Effector memory CD8-positive, alpha-beta T cell (primary cell): Measurements from ENCODE around the gene ADCY7.

Experiments
- ATAC-seq: fragments of 150-1000 bp; cut with Tn5 transposase; replicated peaks from 2 replicates; pipeline ENCODE4 v1.10.0; 2021; ENCODE audit warnings: mild to moderate bottlenecking, moderate library complexity
- DNase-seq, 3 experiments: peaks; one replicate each; pipeline ENCODE4 v3.0.0; 2021
- H3K27ac Mint-ChIP-seq, 2 donors: one replicate each; pipeline ENCODE4 v1.8.0; 2022; ENCODE audit warnings: mild to moderate bottlenecking in 2 of 2, mixed read lengths in 2 of 2, moderate library complexity in 2 of 2
- H3K27me3 Mint-ChIP-seq, 2 donors: one replicate each; pipeline ENCODE4 v1.8.0; 2022; ENCODE audit warnings: mixed read lengths in 2 of 2
- H3K36me3 Mint-ChIP-seq: one replicate; pipeline ENCODE4 v1.8.0; 2022; ENCODE audit warnings: mild to moderate bottlenecking, moderate library complexity, mixed read lengths; ENCODE audit not compliant: insufficient read depth
- H3K4me1 Mint-ChIP-seq, 2 donors: one replicate each; pipeline ENCODE4 v1.8.0; 2022; ENCODE audit warnings: low read depth in 2 of 2, mixed read lengths in 2 of 2
- H3K4me3 Mint-ChIP-seq, 2 donors: one replicate each; pipeline ENCODE4 v1.8.0; 2022; ENCODE audit warnings: mild to moderate bottlenecking in 2 of 2, mixed read lengths in 2 of 2, moderate library complexity in 2 of 2
- H3K9me3 Mint-ChIP-seq, 2 donors: one replicate each; pipeline ENCODE4 v1.8.0; 2022; ENCODE audit warnings: mixed read lengths in 2 of 2

ADCY7 gene

DNA sequence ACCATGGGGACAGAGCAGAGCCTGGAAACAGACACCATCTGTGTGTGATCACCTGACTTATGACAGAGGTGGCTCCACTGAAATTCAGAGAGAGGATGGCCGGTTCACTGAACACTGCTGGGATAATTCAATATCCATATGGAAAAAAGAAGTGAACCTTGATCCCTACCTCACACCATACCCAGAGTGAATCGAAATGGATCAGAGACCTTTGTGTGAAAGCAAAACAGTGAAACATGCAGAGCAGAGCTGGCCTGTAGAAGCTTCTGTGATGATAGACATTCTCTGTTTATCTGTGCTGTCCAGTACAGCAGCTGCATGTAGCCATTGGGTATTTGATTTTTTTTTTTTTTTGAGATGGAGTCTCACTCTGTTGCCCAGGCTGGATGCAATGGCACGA is 20.3 kb downstream of the ADCY7 start:
- no peaks in the 10 kb centered on the region for H3K9me3 Mint-ChIP-seq
- peak overlapping the region; percentile 51 to 78 for H3K27ac Mint-ChIP-seq
- no peaks in the 10 kb centered on the region for H3K27me3 Mint-ChIP-seq
- ATAC-seq (no peak), DNase-seq (no peak)
- H3K4me1 Mint-ChIP-seq: peaks cover 62 to 71% of the 10 kb centered on the region in 2 donors
- no peak overlapping the region for H3K4me3 Mint-ChIP-seq
- H3K36me3 Mint-ChIP-seq: peaks cover 55% of the 10 kb centered on the region

DNA sequence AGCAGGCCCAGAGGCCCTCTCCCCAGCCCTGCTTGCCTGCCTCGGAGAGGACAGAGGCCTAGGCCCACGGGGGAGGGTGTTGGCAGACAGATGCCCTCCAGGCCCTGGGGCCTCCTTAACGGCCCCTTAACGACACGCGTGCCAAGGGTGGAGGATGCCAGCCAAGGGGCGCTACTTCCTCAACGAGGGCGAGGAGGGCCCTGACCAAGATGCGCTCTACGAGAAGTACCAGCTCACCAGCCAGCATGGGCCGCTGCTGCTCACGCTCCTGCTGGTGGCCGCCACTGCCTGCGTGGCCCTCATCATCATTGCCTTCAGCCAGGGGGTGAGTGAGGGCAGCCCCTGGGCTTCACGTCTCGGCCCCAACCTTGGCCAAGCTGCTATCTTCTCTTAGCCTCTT is 21.7 kb downstream of the ADCY7 start:
- H3K4me3 Mint-ChIP-seq: no peak overlapping the region
- no peaks in the 10 kb centered on the region for H3K27me3 Mint-ChIP-seq
- DNase-seq (no peak), ATAC-seq (no peak)
- H3K4me1 Mint-ChIP-seq: peaks cover 48 to 68% of the 10 kb centered on the region in 2 donors
- H3K27ac Mint-ChIP-seq: peak overlapping the region in 1 of 2 donors; percentile 83
- H3K36me3 Mint-ChIP-seq: peaks cover 56% of the 10 kb centered on the region
- H3K9me3 Mint-ChIP-seq: no peaks in the 10 kb centered on the region

DNA sequence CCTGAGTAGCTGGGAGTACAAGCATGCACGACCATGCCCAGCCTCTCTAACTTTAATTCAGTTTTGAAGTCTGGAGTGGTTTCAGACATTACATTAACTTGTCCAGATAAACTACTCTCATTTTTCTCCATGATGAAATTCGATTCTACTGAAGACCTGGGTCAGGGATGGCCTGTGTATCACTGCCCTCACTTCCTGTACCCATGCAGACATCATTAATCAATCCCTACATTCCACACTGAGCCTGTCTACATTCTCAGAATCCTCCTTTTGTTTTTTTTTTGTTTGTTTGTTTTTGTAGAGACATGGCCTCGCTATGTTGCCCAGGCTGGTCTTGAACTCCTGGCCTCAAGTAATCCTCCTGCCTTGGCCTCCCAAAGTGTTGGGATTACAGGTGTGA is 22.6 kb downstream of the ADCY7 start:
- H3K4me3 Mint-ChIP-seq: no peak overlapping the region
- DNase-seq: no peak
- peaks cover 41 to 59% of the 10 kb centered on the region in 2 donors for H3K4me1 Mint-ChIP-seq
- peak overlapping the region; percentile 83 to 87 for H3K27ac Mint-ChIP-seq
- H3K27me3 Mint-ChIP-seq: no peaks in the 10 kb centered on the region
- ATAC-seq: no peak
- peaks cover 58% of the 10 kb centered on the region for H3K36me3 Mint-ChIP-seq
- no peaks in the 10 kb centered on the region for H3K9me3 Mint-ChIP-seq

DNA sequence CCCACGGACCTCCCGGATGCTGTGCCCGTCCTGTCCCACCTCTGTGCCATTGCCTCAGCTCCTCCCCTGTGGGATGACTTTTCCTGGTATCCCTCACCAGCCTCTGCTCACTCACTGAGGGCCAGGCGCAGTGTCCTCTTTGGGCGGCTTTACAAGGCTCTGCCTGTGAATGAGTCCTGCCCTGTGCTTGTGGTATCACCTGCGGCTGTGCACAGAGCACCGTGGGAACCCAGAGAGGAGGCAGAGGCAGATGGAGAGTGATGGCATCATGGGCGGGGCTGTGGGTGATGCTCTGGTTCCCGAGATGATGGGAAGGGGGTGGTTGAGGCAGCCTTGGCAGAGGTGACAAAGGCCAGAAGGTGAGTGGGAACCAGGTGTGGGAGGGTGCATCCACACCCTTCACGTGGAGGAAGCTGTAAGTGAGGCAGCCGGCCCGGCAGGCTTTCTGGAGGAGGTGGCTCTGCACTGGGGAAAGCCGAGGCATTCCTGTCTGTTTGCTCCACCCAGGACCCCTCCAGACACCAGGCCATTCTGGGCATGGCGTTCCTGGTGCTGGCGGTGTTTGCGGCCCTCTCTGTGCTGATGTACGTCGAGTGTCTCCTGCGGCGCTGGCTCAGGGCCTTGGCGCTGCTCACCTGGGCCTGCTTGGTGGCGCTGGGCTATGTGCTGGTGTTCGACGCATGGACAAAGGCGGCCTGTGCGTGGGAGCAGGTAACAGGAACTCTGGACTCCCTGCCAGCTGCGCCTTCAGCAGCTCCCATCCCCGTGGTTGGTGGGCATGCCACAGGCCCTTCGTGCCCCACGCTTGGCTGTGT is 23.8 kb downstream of the ADCY7 start:
- Mint-ChIP-seq H3K36me3 (peaks cover 70% of the 10 kb centered on the region), H3K4me1 (peaks cover 34 to 48% of the 10 kb centered on the region in 2 donors), H3K9me3 (no peaks in the 10 kb centered on the region), H3K4me3 (no peak overlapping the region), H3K27me3 (no peaks in the 10 kb centered on the region), H3K27ac (peak overlapping the region; percentile 83 to 87)
- DNase-seq (no peak), ATAC-seq (no peak)

DNA sequence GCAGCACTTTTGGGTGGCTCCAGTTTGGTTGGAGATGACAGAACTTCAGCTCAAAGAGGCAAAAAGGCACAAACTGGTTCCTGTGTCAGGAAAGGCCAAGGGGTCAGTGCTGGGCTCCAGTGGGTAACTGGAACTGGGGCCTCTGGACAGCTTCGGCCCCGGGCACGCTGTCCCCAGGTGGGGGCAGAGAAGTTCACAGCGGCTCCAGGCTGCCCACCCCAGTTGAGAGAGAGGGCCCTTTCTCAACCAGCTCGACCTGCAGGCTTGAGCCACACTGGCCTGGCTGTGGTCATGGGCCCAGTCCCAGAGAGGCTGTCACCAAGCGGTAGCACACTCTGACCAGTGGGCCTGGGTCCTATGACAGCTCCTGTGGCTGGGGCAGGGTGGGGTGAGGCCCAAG is 24.5 kb downstream of the ADCY7 start:
- peaks cover 30 to 47% of the 10 kb centered on the region in 2 donors for H3K4me1 Mint-ChIP-seq
- peaks cover 77% of the 10 kb centered on the region for H3K36me3 Mint-ChIP-seq
- ATAC-seq: no peak
- H3K27me3 Mint-ChIP-seq: no peaks in the 10 kb centered on the region
- no peak overlapping the region for H3K4me3 Mint-ChIP-seq
- DNase-seq: no peak
- H3K27ac Mint-ChIP-seq: peak overlapping the region; percentile 60 to 83
- no peaks in the 10 kb centered on the region for H3K9me3 Mint-ChIP-seq

DNA sequence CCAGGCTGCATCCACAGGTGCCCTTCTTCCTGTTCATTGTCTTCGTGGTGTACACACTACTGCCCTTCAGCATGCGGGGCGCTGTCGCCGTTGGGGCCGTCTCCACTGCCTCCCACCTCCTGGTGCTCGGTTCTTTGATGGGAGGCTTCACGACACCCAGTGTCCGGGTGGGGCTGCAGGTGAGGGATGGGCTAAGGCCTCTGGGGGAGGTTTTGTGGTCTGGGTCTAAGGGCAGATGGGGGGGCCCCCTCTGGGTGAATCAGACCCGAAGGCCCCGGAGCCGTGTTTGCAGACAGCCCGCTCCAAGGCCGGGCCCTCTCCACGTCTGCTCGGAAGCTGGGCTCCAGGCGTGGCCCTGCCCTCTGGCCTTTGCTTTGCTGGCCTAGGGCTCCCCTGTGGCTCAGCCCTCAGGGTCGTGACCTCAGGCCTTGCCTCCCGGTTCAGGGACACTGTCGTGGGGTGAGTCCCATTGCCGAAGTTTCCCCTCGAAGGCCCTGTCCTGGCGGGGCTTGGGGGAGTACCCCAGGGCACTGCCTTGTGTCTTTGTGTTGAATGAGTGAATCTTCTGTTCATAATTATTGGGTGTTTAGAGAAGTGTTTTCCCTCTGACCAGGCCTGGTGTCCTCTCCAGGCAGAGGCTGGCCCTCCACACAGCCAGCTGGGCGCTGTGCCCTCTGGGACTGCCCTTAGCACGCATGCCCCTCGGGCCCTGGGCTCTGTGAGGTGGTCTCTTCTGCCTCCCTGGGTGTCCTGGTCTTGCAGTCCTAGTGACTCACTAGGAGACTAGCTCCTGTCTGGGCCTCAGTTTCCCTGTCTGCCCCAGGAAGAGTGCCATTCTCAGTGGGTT is 25.6 kb downstream of the ADCY7 start:
- DNase-seq (no peak), ATAC-seq (no peak)
- Mint-ChIP-seq H3K36me3 (peaks cover 81% of the 10 kb centered on the region), H3K27me3 (no peaks in the 10 kb centered on the region), H3K27ac (peak overlapping the region; percentile 60 to 84), H3K4me3 (no peak overlapping the region), H3K4me1 (peaks cover 23 to 40% of the 10 kb centered on the region in 2 donors), H3K9me3 (no peaks in the 10 kb centered on the region)

DNA sequence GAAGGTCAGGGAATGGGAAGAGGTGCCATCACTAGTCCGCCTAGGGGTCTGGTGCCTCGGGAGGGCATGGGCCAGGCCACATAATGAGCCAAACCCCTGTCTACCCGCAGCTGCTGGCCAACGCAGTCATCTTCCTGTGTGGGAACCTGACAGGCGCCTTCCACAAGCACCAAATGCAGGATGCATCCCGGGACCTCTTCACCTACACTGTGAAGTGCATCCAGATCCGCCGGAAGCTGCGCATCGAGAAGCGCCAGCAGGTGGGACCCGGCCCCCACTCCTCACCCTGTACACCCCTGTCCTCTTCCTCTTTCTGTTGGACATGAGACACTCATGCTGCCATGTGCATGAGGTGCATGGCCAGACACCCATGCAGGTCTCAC is 26.2 kb downstream of the ADCY7 start:
- Mint-ChIP-seq H3K27ac (peak overlapping the region; percentile 60 to 84), H3K27me3 (no peaks in the 10 kb centered on the region), H3K4me1 (peaks cover 21 to 37% of the 10 kb centered on the region in 2 donors), H3K36me3 (peaks cover 76% of the 10 kb centered on the region), H3K9me3 (no peaks in the 10 kb centered on the region), H3K4me3 (no peak overlapping the region)
- no peak for DNase-seq
- no peak for ATAC-seq

DNA sequence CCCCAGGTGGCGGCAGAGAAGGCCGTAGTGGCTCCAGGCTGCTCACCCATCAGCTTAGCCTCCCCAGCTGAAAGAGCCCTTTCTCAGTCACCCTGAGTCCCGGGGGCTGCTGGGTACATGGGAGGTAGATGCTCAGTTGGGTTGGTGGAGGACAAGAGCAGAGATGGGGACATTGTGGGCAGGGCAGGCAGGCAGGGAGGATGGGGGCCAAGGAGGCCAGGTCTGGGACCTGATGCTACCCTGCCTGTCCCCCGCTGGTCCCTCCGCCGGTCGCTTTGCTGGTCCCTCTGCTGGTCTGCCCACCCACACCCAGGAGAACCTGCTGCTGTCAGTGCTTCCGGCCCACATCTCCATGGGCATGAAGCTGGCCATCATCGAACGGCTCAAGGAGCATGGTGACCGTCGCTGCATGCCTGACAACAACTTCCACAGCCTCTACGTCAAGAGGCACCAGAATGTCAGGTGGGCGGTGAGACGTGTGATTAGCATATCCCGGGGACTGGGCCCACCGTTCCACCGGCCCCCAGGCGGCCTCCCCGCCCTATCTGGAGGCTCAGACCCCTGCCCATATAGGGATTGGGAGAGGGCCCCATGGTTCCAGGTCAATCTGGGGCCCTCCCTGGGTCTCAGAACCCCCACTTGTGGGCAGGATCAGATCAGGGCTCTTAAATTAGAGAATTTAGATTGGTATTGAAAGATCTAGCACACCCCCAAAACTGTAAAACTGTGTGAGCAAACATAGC is 26.9 kb downstream of the ADCY7 start:
- peak overlapping the region in 1 of 2 donors; percentile 84 for H3K27ac Mint-ChIP-seq
- no peak for DNase-seq
- ATAC-seq: no peak
- no peaks in the 10 kb centered on the region for H3K9me3 Mint-ChIP-seq
- H3K4me3 Mint-ChIP-seq: no peak overlapping the region
- H3K27me3 Mint-ChIP-seq: no peaks in the 10 kb centered on the region
- peaks cover 76% of the 10 kb centered on the region for H3K36me3 Mint-ChIP-seq
- peaks cover 17 to 35% of the 10 kb centered on the region in 2 donors for H3K4me1 Mint-ChIP-seq

DNA sequence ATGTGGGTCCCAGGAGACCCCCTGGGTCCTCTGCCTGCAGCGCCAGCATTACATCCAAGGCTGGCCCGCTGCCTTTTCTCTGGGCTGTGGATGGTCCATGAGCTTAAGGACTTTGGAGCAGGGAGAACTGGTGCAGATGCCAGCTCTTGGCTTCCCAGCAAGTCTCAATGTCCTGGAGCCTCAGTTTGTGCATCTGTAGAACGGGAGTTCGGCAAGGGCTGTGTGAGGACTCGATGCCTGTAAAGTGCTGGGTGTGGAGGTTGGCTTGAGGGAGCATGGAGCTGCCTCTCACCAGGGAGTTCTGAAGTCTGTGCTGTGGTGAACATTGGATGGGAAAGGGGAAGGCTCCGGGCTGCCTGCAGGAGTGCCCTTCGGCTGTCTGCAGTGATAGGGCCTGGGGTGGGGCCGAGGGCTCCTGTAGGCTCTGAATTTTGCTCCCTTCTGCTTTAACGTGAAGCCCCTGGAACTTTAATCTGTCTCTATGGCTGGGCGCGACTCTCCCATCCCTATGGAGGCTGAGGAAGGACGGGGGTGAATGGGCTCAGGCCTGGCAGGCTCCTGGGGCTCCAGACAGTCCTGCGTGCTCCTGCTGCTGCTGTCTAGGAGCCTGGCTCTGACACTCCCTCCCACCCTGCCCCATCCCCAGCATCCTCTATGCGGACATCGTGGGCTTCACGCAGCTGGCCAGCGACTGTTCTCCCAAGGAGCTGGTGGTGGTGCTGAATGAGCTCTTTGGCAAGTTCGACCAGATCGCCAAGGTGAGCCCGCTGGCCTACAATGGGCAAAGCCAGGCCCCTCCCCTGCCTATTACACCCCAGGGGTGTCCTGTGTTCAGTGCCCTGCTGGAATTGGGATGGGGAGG is 27.9 kb downstream of the ADCY7 start:
- peaks cover 72% of the 10 kb centered on the region for H3K36me3 Mint-ChIP-seq
- H3K4me1 Mint-ChIP-seq: peaks cover 10 to 26% of the 10 kb centered on the region in 2 donors
- no peaks in the 10 kb centered on the region for H3K27me3 Mint-ChIP-seq
- H3K27ac Mint-ChIP-seq: peak overlapping the region in 1 of 2 donors; percentile 84
- ATAC-seq (no peak), DNase-seq (no peak)
- H3K4me3 Mint-ChIP-seq: no peak overlapping the region
- H3K9me3 Mint-ChIP-seq: no peaks in the 10 kb centered on the region

DNA sequence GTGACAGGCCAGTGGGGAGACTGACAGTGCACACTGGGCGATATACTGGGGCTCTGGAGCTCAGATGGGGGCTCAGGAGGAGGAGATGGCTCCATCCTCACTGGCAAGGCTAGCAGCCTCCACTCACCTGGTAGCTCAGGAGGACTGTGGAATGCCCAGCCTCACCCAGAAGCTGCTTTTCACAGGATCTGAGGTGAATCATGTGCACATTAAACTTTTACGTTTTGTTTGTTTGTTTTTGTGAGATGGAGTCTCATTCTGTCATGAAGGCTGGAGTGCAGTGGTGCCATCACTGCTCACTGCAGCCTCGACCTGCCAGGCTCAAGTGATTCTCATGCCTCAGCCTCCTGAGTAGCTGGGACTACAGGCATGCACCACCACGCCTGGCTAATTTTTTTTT is 28.6 kb downstream of the ADCY7 start:
- Mint-ChIP-seq H3K27me3 (no peaks in the 10 kb centered on the region), H3K36me3 (peaks cover 71% of the 10 kb centered on the region), H3K27ac (no peak overlapping the region), H3K9me3 (no peaks in the 10 kb centered on the region), H3K4me1 (peaks cover 8 to 21% of the 10 kb centered on the region in 2 donors), H3K4me3 (no peak overlapping the region)
- no peak for DNase-seq
- ATAC-seq: no peak

DNA sequence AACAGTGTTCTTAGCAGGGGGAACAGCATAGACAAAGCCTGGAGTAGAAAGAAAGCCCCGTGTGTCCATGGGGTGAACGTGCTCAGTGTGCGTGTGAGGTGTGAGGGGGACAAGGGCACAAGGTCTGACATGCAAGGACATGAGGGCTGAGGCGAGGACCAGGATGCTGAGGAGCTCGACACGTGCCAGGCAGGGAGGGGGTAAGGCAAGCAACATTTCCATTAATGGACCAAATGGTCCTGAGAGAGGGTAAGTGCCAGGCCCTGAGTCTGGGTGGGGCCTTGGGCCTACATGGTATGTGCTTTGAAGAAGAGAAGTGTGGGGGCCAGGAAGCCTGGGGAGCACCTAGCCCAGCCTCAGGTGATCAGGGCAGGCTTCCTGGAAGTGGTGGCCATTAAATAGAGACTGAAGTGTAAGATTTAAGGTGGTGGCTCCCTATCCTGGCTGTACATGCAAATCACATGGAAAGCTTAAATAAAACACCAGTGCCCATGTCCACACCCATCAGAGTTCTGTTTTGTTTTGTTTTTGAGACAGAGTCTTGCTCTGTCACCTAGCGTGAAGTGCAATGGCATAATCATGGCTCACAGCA is 29.3 kb downstream of the ADCY7 start:
- peaks cover 71% of the 10 kb centered on the region for H3K36me3 Mint-ChIP-seq
- DNase-seq: no peak
- no peak for ATAC-seq
- H3K4me3 Mint-ChIP-seq: no peak overlapping the region
- peaks cover 5 to 17% of the 10 kb centered on the region in 2 donors for H3K4me1 Mint-ChIP-seq
- H3K27ac Mint-ChIP-seq: peak overlapping the region in 1 of 2 donors; percentile 72
- no peaks in the 10 kb centered on the region for H3K27me3 Mint-ChIP-seq
- H3K9me3 Mint-ChIP-seq: no peaks in the 10 kb centered on the region

DNA sequence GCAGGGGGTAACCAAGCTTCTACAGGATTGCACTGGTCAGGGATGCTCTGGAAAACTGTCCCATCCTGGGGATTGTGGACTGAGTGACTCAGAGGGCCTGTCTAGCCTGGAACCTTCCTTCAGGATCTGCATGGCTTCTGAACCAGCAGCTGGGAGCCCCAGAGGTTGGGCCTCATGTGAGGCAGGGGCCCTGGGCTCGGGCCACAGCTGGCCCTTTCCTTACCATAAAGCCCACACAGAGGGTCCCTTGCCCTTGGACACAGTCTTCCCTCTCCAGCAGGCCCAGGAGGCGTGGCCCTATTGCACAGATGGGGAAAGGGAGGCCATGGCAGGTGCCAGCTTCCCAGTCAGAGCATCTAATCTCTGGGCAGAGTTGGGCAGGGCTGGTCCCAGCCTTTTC is 30.5 kb downstream of the ADCY7 start:
- Mint-ChIP-seq H3K9me3 (no peaks in the 10 kb centered on the region), H3K4me3 (no peak overlapping the region), H3K27me3 (no peaks in the 10 kb centered on the region), H3K36me3 (peaks cover 74% of the 10 kb centered on the region), H3K27ac (peak overlapping the region in 1 of 2 donors; percentile 72), H3K4me1 (peaks cover 5 to 14% of the 10 kb centered on the region in 2 donors)
- DNase-seq: no peak
- ATAC-seq: no peak
